Left lung (tissue), 10 donors: ENCODE data around the gene ABL1. TPM values are rescaled to one million over a fixed set of nuclear protein-coding genes. Genes with fewer than 3 reads are reported as not detected.

Experiments used
- ATAC-seq: fragments of 200-7000 bp; cut with Tn5 transposase; one replicate; pipeline ENCODE4 v1.9.1; 2020; ENCODE audit warnings: moderate library complexity
- DNase-seq, 4 donors: peaks; one replicate each; pipeline ENCODE4 v3.0.0-alpha.2; 2013 to 2020
- H3K27ac ChIP-seq, 2 donors: fragments of 200-600 bp; sonication (generic) in 1 of 2; one replicate each; pipeline versions ENCODE4 v1.5.0 to v1.8.0; 2020 to 2021
- H3K27me3 ChIP-seq, 2 donors: fragments of 200-600 bp; sonication (generic) in 1 of 2; one replicate each; pipeline versions ENCODE4 v1.5.0 to v1.8.0; 2020 to 2021
- H3K36me3 ChIP-seq, 2 donors: fragments of 200-600 bp; sonication (generic) in 1 of 2; one replicate each; pipeline versions ENCODE4 v1.5.0 to v1.8.0; 2020 to 2021
- H3K4me1 ChIP-seq, 2 donors: fragments of 200-600 bp; one replicate each; pipeline ENCODE4 v1.8.0; 2021
- H3K4me3 ChIP-seq, 2 donors: fragments of 200-600 bp; sonication (generic) in 1 of 2; one replicate each; pipeline versions ENCODE4 v1.5.0 to v1.8.0; 2020 to 2021; ENCODE audit warnings: mild to moderate bottlenecking in 1 of 2
- H3K9me3 ChIP-seq, 2 donors: fragments of 200-600 bp; sonication (generic) in 1 of 2; one replicate each; pipeline versions ENCODE4 v1.5.0 to v1.8.0; 2020 to 2021
- CTCF ChIP-seq, 2 donors: fragments of 200-600 bp; sonication (generic) in 1 of 2; IDR thresholded peaks; one replicate each; pipeline versions ENCODE4 v1.5.0 to v1.8.0; 2021; ENCODE audit warnings: antibody characterized with exemption in 2 of 2
- intact Hi-C, 2 donors: fragments of 100-400 bp; cut with DNase I; formaldehyde crosslinking; loops; one replicate each; pipeline versions ENCODE4 v1.11.2 to v1.14.2; 2022
- polyA plus RNA-seq, 6 donors: library from polyadenylated mRNA; unstranded; fragments of 120-200 nt; gene quantifications; one replicate each; pipeline ENCODE4 v1.2.1, GENCODE V29; 2013; ENCODE audit not compliant: insufficient read length in 6 of 6
- total RNA-seq, 2 donors: library from RNA; stranded (reverse); fragmentation: NEBNext Ultra II Directional; extraction: Animal tissue kit (Norgen Biotek cat#: 25700); gene quantifications; one replicate each; pipeline ENCODE4 v1.2.1, GENCODE V29; 2021
- donor health status: DM: no; HTN: yes; CAD: no.
- donor health status: DM: no; HTN: no; CAD: no.

The ABL1 gene
- total and polyA plus RNA-seq, 8 donors, result 55.6 to 83.3 (median 72.4) TPM

GRCh38 chr9:130835441-130836298 lies 616 bp downstream of the ABL1 start:
- ATAC-seq (peak; percentile 33), DNase-seq (peak in 3 of 4 donors; percentile 42 to 83 (median 64))
- Histone ChIP-seq H3K9me3 (no peaks in the 10 kb centered on the region), H3K4me1 (peaks cover 11 to 53% of the 10 kb centered on the region in 2 donors), H3K4me3 (peak overlapping the region; percentile 55 to 62), H3K27ac (peak overlapping the region; percentile 85 to 90), H3K36me3 (no peaks in the 10 kb centered on the region), H3K27me3 (no peaks in the 10 kb centered on the region)
- no peak for TF ChIP-seq CTCF (IDR thresholded peaks at IDR 0.05)
- intact Hi-C loops, result no loop called here

- DNase-seq (no peak), ATAC-seq (no peak)
- TF ChIP-seq CTCF (IDR thresholded peaks at IDR 0.05), result no peak
- Histone ChIP-seq H3K36me3 (no peaks in the 10 kb centered on the region), H3K4me3 (peak overlapping the region; percentile 55 to 62), H3K27ac (peak overlapping the region in 1 of 2 donors; percentile 90), H3K4me1 (peaks cover 11 to 53% of the 10 kb centered on the region in 2 donors), H3K27me3 (no peaks in the 10 kb centered on the region), H3K9me3 (no peaks in the 10 kb centered on the region)
- intact Hi-C loops, result no loop called here
These were observed 2.0 kb downstream of the ABL1 start for GRCh38 chr9:130837002-130837511.

GRCh38 chr9:130837643-130838042 lies 2.6 kb downstream of the ABL1 start:
- TF ChIP-seq CTCF (IDR thresholded peaks at IDR 0.05), result no peak
- no peaks in the 10 kb centered on the region for H3K36me3 ChIP-seq
- H3K4me3 ChIP-seq, result no peak overlapping the region
- no peak overlapping the region for H3K27ac ChIP-seq
- H3K27me3 ChIP-seq, result no peaks in the 10 kb centered on the region
- ATAC-seq, result no peak
- H3K4me1 ChIP-seq, result peaks cover 11 to 59% of the 10 kb centered on the region in 2 donors
- intact Hi-C loops, result no loop called here
- H3K9me3 ChIP-seq, result no peaks in the 10 kb centered on the region
- DNase-seq, result no peak

GRCh38 chr9:130839132-130840111 lies 4.4 kb downstream of the ABL1 start:
- intact Hi-C loops, result no loop called here
- Histone ChIP-seq H3K4me3 (no peak overlapping the region), H3K9me3 (no peaks in the 10 kb centered on the region), H3K36me3 (no peaks in the 10 kb centered on the region), H3K27me3 (no peaks in the 10 kb centered on the region), H3K27ac (no peak overlapping the region), H3K4me1 (peaks cover 11 to 61% of the 10 kb centered on the region in 2 donors)
- no peak for TF ChIP-seq CTCF (IDR thresholded peaks at IDR 0.05)
- DNase-seq (no peak), ATAC-seq (no peak)
